Measurements from ENCODE around the gene FAM20C.
"Not testable (repeated sequence)": the region's sequence is repeated elsewhere in the genome, so short reads cannot be mapped to it uniquely, and the experiment has no call there.

The FAM20C gene

DNA sequence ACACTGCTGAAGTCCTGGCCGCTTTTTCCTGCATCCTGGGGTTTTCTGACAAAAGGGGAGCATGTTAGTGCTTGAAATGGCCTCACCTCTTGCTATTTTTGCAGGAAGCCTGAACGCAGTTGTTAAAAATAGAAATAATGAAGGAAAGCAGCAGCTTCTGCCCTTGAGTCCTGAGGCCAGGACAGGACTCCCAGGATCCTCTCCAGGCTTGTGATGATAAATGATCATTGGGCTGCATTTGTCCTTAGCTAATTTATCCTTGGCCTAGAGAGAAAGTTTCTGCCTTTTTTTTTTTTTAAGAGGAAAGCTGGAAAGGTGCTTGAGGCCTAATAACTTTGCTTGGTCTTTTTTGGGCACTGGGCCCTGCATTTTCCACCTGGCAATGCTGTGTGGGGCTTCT, 17.7 kb upstream of the FAM20C start:
- DNase-seq (ENCODE audit: low spot score), result no peak

DNA sequence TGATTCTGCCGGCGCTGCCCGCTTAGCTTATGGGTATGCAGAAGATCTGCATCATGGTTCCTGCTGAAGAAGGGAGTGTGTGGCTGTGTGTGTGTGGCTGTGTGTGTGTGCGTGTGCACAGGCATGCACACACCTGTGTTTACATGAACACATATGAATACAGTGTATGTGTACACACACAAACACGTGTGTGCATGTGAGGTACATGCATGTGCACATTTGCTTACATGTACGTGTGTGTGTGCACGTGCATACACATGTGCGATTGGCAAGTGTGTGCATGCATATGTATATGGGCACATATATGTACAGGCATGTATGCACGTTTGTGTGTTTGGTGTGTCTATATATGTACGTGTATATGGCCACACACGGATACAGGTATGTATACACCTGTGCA, 16.4 kb upstream of the FAM20C start:
- no peak for DNase-seq (ENCODE audit: low spot score)

DNA sequence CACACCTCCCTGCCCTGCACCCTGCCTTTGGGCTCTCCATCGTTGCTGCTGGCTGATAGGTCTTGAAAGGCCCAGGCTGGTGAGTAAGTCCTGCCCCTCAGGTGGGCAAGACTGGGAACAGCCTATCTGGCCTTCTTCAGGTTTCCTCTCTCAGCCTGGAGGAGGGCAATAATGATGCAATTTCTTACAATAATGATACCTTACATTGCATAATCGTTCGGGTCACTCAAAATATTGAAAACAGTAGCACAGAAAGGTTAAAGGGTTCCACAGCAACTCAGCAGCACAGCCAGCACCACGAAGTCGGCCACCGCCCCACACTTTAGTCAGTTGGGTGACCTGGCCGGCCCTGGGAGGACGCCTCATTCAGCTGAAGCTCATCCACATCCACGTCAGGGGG, 16.0 kb upstream of the FAM20C start:
- no peak for DNase-seq (ENCODE audit: low spot score)

DNA sequence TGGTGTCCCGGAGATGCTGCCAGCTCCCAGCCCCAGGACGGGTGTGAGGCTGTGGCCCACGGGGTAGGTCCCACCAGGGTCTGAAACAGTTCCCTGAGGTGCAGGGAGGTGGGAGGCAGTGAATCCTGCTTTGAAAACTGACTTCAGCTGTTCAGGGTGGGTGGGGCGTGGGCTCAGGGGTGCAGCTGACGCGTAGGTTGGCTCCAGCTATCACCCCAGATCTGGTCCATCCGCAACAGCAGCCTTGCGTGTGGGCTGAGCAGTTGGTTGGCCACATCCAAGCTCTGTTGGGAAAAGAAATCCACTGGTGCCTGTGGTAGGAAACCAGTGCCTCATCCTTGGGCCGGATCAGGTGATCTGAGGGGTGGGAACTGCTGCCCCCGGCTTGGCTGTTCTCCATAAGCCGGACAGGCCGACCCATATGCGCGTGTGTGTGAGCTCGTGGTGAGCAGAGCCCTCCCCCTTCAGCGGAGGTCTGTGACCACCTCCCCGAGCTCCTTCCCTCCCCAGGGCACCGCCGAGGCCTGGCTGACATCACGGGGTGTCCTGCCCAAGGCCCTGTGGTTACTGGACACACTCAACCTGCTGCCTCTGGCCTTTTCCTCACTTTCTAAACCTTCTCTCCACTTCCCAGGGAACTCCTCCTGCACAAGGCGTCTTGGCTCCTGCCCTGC, 15.4 kb upstream of the FAM20C start:
- DNase-seq (ENCODE audit: low spot score), result no peak

DNA sequence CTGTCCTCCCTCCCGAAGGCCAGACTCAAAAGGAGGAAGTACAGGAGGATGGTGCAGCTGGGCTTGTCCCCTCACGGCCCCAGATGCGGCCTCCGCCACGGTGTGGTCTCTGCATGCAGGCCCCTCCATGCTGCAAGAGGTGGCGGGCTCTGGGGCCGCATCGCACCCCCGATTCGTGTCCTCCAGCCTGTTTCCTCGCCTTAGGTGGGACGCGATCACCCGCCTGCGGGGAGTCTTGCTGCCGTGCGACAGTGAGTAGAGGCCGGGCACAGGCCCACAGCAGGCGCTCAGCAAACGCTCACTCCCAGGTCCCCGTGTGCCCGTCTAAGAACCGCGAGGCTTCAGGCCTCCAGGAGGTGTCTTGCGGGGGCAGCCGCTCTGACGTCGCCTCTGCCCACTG, 13.9 kb upstream of the FAM20C start:
- DNase-seq (ENCODE audit: low spot score), result no peak

DNA sequence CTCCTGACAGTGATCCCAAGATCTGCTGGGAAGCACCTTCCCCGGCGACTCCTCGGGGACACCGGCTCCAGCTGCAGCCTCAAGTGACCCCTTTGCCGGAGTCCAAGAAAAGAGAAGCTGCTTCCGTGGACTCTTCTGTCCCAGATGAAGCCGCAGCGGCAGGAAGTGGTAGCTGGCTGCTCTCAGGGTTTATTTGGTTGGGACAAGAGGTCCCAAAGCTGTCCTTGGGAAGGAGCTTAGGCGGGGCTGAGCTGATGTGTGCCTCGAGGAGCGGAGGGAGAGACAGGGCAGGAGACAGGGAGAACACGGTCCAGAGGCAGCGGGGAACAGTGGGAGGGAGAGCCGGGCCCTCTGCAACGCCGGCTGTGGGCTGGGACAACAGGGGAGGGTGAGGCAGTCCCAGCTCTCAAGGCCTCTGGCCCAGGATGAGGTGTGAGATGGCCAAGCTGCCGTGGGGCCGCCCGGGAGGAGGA, 13.1 kb upstream of the FAM20C start:
- DNase-seq (ENCODE audit: low spot score), result no peak

DNA sequence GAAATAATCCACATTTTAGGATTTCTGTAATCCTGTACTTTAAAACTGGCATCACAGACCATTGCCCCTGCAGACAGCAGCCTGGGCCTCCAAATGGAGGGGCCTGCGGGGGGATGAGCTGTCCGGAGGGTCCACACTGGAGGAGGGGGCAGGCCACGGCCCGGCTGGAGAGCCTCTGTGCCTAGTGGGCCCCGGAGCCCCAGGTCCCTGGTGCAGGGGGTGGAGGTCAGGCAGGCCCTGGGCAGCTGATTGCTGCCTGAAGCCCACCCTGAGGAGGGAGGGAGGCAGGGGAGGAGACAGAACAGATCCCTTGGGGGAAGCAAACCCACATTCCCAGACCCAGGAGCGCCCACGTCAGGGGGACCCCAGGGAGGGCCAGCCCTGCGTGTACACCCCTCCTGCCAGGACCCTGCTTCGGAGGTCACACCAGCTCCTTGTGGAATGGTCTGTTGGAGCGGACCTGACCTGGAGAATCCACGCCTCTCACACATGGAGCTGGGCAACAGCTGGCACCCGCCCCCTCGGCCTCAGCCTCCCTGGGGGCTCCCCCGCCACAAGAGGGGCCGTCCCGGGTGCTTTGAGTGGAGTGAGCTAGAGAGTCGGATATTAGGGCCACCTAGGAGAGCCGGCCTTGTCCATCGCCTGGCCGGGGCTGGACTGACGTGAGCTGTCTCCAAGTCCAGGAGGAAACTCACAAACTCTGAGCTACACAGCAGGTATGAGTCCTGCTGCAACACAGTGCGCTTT, 12.2 kb upstream of the FAM20C start:
- no peak for DNase-seq (ENCODE audit: low spot score)

DNA sequence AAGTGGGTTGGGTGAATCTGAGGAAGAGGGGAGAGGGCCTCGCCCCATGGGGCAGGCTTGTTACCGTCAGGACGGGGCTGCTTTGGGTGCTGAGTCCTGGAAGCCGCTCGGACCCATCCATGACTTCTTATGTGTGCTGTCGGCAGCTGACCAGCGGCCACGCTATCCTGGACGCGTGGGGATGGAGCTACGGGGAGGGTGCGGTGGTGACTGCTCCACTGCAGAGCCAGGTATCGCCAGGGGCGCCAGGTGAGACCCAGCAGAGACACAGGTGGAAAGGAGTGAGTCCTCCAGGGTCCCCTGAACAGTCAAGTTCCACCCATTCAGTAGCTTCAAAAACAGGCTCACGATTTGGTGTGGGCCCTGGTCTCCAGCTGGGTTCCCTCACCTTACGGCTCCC, 10.6 kb upstream of the FAM20C start:
- no peak for DNase-seq (ENCODE audit: low spot score)

DNA sequence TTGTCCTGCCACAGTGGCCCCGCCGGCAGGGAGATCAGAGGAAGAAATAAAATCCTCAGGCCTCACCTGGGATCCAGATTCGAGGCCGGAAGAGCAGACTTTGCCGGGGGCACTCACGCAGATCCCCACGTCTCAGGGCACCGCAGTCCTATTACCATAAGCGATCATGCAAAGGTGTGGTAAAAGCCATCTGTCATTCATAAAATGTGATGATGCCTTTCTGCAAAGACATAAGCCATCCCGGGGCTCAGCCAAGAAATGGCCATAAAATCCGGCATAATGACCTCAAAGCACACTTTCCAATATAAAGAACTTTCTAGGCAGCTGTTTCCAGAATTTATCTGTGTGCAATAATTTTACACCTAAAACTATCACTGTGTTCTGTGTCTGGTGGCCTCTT, 9.9 kb upstream of the FAM20C start:
- DNase-seq (ENCODE audit: low spot score), result not testable (repeated sequence)

DNA sequence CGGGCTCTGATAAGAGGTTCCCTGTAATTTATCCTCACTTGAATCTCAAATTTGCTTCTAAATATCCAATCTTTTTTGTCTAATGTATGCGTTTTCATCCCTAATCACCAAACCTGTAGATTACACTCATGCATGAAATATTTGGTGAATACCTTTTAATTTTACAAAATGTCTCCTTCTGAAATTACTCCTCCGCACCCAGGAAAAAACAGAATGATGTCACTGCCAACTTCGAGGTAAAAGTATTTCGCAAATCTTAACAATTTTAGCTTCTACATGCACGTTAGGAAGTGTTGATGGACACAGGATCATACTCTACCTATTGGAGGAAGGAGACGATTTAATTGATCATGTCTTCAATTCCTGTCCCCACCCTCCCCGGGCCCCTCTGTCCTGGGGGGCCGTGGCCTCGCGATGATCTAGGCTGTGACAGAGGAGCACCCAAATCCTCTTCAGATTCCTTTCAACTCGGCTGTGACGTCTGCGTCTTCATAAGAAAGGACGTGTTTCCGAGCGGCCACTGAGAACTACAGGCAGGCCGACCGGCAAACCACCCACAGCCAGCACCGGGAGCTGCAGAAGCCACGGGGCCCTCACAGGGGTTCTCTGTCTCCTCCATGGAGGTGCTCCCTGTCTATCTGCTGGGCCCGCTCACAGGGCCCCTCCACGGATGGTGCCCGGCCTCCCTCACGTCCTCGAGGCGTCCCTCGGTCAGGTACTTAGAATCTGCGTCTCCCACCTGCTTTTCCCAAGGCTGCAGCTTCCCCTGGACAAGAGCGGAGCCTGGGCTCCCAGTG, 8.7 kb upstream of the FAM20C start:
- DNase-seq (ENCODE audit: low spot score), result no peak

DNA sequence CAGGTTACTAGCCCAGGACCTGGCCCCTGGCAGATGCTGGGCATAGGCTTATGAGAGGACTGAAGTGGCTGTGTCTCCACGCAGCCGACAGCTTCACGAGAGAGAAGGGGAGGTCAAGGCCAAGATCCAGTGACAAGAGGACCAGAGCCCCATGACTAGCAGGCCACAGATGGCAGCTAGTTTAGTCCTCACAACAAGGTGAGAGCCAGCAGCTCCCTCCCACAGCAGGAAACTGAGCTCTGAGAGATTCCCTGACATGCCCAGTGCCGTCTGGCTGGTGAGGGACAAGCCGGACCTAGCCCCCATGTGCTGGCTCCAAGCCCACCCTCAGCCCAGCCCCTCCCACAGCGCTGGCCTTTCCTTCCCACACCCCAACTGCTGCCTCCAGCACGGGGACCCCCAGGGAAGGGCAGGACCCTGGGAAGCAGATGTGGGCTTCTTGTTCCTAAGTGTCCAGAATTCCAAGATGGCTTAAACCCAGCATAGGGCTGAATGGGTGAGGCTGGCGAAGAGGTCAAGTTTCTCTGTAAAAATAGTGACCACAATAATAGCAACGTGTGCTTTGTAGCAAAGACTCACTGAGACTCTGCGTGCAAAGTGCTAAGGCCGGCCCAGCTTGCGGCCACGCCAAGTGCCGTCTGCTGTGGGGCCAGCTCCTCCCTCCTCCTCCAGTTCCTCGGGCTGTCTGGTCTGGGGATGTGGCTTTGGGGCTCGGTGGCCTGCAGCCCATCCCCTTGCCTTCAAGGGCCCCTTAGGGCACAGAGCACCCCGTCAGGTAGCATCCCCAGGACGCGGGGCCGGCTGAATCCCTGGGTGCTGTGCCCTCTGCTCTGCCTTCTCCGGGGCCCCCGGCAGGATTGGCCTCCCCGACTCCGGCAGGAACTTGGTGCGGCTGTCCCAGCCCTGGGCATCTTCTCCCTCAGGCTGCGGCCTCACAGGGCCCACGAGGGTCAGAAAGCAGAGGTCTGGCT, 7.8 kb upstream of the FAM20C start:
- no peak for DNase-seq (ENCODE audit: low spot score)

DNA sequence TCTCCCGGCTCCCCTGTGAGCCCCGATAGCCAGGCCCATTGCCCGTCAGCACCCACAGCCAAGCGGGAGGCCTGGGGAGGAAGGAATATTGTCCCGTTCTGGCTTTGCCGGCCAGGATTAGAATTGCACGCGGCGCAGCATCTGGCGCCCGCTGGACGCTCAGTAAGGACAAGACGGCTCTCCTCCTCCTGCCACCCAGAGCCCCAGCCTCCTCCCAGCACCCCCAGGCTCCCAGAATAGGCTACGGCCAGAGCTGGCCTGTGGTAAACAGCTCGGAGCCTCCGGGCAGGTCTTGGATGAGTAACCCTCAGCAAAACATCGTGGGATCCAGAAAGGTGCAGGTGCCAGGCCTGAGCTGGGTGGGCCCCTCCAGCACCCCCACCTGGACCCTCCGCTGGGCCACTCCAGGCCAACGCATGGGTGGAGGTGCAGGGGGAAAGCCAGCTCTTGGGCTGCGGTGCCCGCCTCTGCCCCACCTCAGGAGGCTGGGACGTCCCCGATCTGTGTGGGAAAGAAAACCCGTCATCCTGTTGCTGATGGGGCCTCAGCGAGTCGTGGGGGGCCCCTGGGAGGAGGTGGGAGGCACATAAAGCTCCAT, 5.8 kb upstream of the FAM20C start:
- no peak for DNase-seq (ENCODE audit: low spot score)

DNA sequence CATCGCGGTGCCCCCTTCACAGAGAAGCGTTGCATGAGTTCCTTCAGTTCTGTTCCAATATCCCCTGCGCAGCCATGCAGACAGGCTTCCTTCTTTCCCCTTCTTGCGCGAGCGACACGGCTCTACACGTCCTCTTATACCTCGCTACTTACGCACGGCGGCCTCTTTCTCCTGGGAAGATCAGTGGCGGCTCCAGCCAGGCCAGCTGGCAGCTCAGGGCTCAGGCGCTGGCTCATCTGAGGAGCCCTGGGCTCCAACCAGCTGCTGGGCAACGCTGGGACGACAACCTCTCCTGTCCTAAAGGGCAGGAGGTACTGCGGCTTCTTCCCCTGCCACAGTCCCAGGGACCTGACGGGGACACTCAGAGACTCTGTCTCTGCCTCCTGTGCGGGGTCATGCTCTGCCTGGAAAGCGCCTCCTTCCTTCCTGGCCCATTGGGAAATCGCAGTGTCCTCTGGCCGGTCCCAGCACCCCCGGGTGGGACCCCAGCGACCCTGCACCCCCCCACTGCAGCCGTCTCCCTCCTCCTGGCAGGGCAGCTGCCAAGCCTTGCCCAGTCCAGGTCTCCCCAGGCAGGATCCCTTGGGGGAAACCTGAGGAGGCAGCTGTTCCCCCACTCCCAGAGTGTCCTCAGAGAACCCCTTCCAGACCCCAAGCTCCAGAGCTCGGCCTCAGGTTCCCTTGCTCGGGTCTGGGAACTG, 5.0 kb upstream of the FAM20C start:
- no peak for DNase-seq (ENCODE audit: low spot score)

DNA sequence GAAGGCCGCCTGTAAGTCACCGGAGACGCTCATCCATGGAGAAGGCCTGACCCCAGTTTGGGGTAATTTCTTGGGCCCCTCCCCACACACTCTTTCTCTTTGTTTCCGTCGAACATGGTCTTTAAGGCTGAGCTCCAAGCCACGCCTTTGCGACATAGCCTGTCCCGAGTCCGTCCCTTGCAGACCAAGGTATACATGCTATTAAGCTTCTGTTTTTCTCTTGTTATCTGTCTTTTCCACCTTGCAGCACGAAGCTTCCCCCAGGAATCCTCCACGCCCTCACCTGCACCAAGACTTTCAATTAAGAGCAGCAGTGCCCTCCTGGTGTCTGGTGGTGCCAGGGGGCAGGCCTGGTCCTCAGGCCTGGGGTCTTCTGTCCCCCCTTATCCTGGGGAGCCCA, 4.2 kb upstream of the FAM20C start:
- DNase-seq (ENCODE audit: low spot score), result no peak

DNA sequence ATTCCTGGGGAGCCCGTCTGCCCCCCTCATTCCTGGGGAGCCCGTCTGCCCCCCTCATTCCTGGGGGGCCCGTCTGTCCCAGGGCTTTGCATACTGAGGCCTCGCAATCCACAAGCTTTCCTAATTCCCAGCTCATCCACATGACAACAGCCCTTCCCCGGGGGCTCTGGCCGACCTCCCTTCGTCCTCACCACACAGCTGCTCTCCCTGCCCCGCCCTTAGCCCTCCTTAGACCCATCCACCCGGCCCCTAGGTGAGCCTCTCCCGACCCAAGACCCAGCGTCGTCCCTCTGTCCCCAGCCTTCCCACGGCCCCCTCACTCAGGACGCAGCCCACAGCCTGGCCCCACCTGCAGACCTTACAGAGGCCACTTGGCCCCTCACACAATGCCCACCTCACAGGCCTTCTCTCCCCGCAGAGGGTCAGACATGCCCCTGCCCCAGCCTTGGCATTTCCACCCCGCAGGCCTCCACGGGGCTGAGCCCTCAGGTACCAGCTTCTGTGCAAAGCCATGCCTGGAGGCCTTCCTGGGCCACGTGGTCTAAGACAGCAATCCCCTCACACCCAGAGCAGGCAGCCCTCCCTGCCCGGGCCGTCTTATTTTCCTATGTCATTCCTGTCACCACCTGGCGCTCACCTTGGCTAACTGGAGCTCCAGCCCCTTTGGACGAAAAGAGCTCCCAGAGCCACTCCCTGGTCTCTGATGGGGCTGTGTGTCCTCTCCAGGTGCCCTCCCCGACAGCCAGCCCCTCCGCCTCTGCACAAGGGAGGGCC, 3.5 kb upstream of the FAM20C start:
- DNase-seq (ENCODE audit: low spot score), result no peak

DNA sequence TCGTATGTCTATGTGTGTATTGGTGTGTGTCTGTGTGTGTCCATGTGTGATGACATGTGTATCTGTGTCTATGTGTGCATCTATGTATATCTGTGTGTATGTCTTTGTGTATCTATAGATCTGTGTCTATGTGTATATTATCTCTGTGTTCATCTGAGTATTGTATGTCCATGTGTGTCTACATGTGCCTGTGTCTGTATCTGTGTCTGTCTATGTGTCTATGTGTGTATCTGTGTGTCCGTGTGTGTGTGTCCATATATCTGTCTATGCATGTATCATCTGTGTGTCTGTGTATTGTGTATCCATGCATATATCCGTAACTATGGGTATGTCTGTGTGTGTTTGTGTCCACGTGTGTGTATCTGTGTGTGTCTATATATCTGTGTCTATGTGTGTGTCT, 2.7 kb upstream of the FAM20C start:
- no peak for DNase-seq (ENCODE audit: low spot score)

DNA sequence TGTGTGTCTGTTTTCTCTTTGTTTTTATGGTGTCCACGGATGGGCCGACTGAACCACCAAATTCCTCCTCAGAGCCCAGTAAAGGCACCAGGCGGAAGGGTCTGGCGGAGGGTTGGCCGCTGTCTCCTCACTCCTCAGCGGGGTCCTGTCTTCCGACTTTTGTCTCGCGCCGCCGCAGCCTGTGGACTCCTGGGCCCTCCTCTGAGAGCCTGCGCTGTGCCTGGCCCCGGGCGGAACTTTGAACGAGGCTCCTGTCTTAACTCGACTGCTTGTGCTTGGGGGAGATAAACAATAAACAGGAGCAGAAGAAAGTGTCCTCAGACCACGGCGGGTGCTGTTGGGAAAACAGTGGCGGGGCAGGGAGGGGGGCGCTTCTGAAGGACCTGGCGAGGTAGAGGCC, 2.2 kb upstream of the FAM20C start:
- DNase-seq (ENCODE audit: low spot score), result no peak

DNA sequence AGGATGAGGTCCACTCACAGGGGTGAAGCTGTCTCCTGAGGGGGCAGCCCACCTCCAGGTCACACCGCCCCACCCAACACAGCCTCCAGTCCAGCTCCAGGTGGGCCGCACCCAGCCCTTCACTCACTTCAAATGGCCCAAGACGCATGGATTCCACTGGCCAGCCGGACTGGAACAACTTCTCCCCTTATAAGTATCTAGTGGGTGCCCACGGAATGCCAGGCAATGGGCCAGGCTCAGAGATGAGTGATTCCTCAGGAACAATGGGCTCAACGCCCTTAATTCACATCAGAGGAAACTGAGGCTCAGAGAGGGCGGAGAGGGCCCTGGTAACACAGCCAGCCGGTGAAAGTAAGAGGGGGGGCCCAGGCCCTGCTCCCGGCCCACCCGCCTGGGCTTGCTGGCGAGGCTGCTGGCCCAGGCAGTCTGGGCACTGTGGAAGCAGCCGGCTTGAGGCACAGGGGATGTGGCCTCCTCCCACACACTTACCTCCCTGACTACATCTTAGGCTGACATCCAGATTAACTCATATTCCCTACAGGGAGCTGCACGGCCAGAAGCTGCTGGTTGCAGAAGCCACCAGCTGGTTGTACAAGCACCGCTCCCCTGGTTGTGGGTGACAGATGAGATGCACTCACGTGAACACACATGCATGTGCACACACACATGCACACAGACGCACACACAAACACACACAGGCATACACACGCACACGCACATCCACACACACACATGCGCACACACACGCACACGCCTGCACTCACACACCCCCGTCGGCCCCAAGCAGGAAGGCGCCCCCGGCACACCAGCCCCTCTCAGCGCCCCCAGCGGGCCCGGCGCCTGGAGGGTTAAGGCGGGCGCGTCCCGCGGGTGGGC, 1.0 kb upstream of the FAM20C start:
- peak; percentile 34 for DNase-seq (ENCODE audit: low spot score)

Data from COLO829 (cell line).